Measurements from ENCODE around the gene DHRS3. TPM values are rescaled to one million over a fixed set of nuclear protein-coding genes. Genes with fewer than 3 reads are reported as not detected.

Gene DHRS3
- total RNA-seq, 1 experiment from 2014 or later, result 54.5 TPM

GRCh38 chr1:12532405-12533315 lies 85.3 kb downstream of the DHRS3 start:
- Histone ChIP-seq H2BK120ac (ENCODE audit: low read depth, low read length, poor library complexity, severe bottlenecking) (no peak overlapping the region), H2AFZ (ENCODE audit: low read length) (no peak overlapping the region), H2AK5ac (ENCODE audit: insufficient read length, low read length) (no peak overlapping the region), H3K4ac (ENCODE audit: low read depth, low read length) (no peak overlapping the region), H3K27me3 (ENCODE audit: insufficient read depth, low read length) (no peaks in the 10 kb centered on the region), H4K8ac (replicated peaks; ENCODE audit: insufficient read length, low read depth, low read length) (no peak overlapping the region), H3K79me2 (ENCODE audit: insufficient read depth, low read length) (no peaks in the 10 kb centered on the region), H3K4me2 (ENCODE audit: insufficient read depth, insufficient read length, low read length) (no peak overlapping the region), H3T11ph (ENCODE audit: low read length) (no peak overlapping the region), H3K23ac (ENCODE audit: insufficient read length, low read depth, low read length) (no peak overlapping the region), H2BK12ac (ENCODE audit: insufficient read length, low read depth, low read length) (no peak overlapping the region), H3K18ac (ENCODE audit: insufficient read length, low read depth, low read length) (no peak overlapping the region), H4K91ac (ENCODE audit: insufficient read length, low read depth, low read length) (no peak overlapping the region), H3K9me3 (ENCODE audit: control insufficient read depth, low read depth, low read length) (no peaks in the 10 kb centered on the region), H4K5ac (ENCODE audit: insufficient read length, low read depth, low read length) (no peak overlapping the region), H3K23me2 (ENCODE audit: insufficient read length, low read depth, low read length, poor library complexity, severe bottlenecking) (no peaks in the 10 kb centered on the region), H2BK20ac (ENCODE audit: low read depth, low read length, poor library complexity, severe bottlenecking) (no peak overlapping the region), H2BK15ac (ENCODE audit: low read depth, low read length) (no peak overlapping the region), H3K56ac (ENCODE audit: insufficient read length, low read depth, low read length) (no peak overlapping the region), H4K20me1 (ENCODE audit: control insufficient read depth, insufficient read depth, insufficient read length) (no peaks in the 10 kb centered on the region), H2BK5ac (ENCODE audit: insufficient read length, low read length) (no peak overlapping the region), H3K9ac (ENCODE audit: extremely low read depth, insufficient read length, low read length) (no peak overlapping the region), H3K14ac (ENCODE audit: insufficient read depth, low read length) (no peak overlapping the region), H3K79me1 (ENCODE audit: insufficient read depth, low read depth, low read length, poor library complexity, severe bottlenecking) (no peaks in the 10 kb centered on the region), H3K27ac (ENCODE audit: insufficient read length, low read depth, low read length) (no peak overlapping the region), H3K4me1 (ENCODE audit: insufficient read depth, low read length) (no peaks in the 10 kb centered on the region)
- H3K36me3 Mint-ChIP-seq (ENCODE audit: insufficient read depth in 1 of 3, low read depth in 3 of 3), result no peaks in the 10 kb centered on the region
- peaks cover 2 to 5% of the 10 kb centered on the region in 2 experiments for H3K4me1 Mint-ChIP-seq
- WGBS (ENCODE audit: extremely low coverage, insufficient read length, low lambda C conversion rate), result no CpG with 5 or more reads among the region's 19 CpGs
- H3K27me3 Mint-ChIP-seq (ENCODE audit: low read depth), result no peaks in the 10 kb centered on the region; the same call in 1 of the 2 replicates
- TF ChIP-seq CTCF (conservative IDR thresholded peaks at IDR 0.05), result no peak
- H3K4me3 Mint-ChIP-seq, result no peak overlapping the region
- no peak for DNase-seq
- H3K27ac Mint-ChIP-seq, result no peak overlapping the region
- H3K9me3 Mint-ChIP-seq, result no peaks in the 10 kb centered on the region

Data from H9 (cell line).